GM10248 (cell line): ENCODE results near the gene TBC1D9.

Experiments used
- CTCF ChIA-PET: fragments of 300-600 bp; sonication (Branson Sonifier 250); formaldehyde crosslinking; extraction: SDS; loops from one replicate; lab custom pipeline; 2021; ENCODE audit warnings: antibody characterized with exemption; lab: Yijun Ruan, JAX
- POLR2A ChIA-PET: fragments of 350-650 bp; sonication (Branson Sonifier 250); formaldehyde crosslinking; extraction: SDS; loops from one replicate; lab custom pipeline; 2020; ENCODE audit warnings: antibody characterized with exemption; lab: Yijun Ruan, JAX
- DNase-seq: peaks from one replicate; pipeline ENCODE4 v3.0.0; 2012; ENCODE audit errors: extremely low spot score
- CTCF ChIP-seq: IDR thresholded peaks from 2 replicates; pipeline ENCODE4 v1.5.1; 2012; ENCODE audit warnings: mild to moderate bottlenecking, low read depth; ENCODE audit errors: extremely low read depth, missing control alignments, control extremely low read depth

TBC1D9 gene

GRCh38 chr4:140607852-140608251 is 148.3 kb downstream of the TBC1D9 start:
- DNase-seq, result no peak
- ChIA-PET POLR2A (no interaction called here), CTCF (interaction anchor here (1.0 to 6.3 kb wide), 5 partner anchors 8 to 248 kb away, joined by 3 to 65 read pairs (median 6); no protein-coding TSS in a partner anchor)
- TF ChIP-seq CTCF, result no peak

GRCh38 chr4:140604544-140604943 is 151.6 kb downstream of the TBC1D9 start:
- TF ChIP-seq CTCF, result no peak
- no peak for DNase-seq
- ChIA-PET POLR2A (no interaction called here), CTCF (interaction anchor here (1.3 to 2.0 kb wide), 3 partner anchors 13 to 244 kb away, joined by 3 to 8 read pairs (median 6); no protein-coding TSS in a partner anchor)

- no peak for DNase-seq
- POLR2A ChIA-PET, result no interaction called here
- TF ChIP-seq CTCF, result no peak
- CTCF ChIA-PET, result interaction anchor here (0.8 to 2.0 kb wide), 3 partner anchors 17 to 243 kb away, joined by 3 to 8 read pairs (median 4); partner anchors contain the start of gene ELMOD2
Measured at GRCh38 chr4:140603286-140603685, 152.9 kb downstream of the TBC1D9 start.

- CTCF ChIA-PET, result interaction anchor here (1.2 to 2.0 kb wide), 2 partner anchors 79 to 243 kb away, joined by 4 to 8 read pairs; partner anchors contain the start of gene ELMOD2
- POLR2A ChIA-PET, result no interaction called here
- TF ChIP-seq CTCF, result no peak
Measured at GRCh38 chr4:140602714-140603113, 153.5 kb downstream of the TBC1D9 start.

GRCh38 chr4:140600408-140600807 is 155.8 kb downstream of the TBC1D9 start:
- DNase-seq, result no peak
- ChIA-PET POLR2A (no interaction called here), CTCF (interaction anchor here (1.4 to 2.6 kb wide), 5 partner anchors 9 to 251 kb away, joined by 3 to 19 read pairs (median 5); partner anchors contain the start of gene ELMOD2)
- TF ChIP-seq CTCF, result no peak

More at GRCh38 chr4:140602714-140603113, 153.5 kb downstream of the TBC1D9 start:
- no peak for DNase-seq

- TF ChIP-seq CTCF, result no peak
- DNase-seq, result peak; percentile 34
- ChIA-PET CTCF (interaction anchor here (1.0 kb wide), 1 partner anchor 14 kb away, joined by 3 read pairs; no protein-coding TSS in a partner anchor), POLR2A (no interaction called here)
Measured at GRCh38 chr4:140595065-140595464, 161.1 kb downstream of the TBC1D9 start.
